ENCODE measurements around the gene DAP. TPM values are rescaled to one million over a fixed set of nuclear protein-coding genes. Genes with fewer than 3 reads are reported as not detected.

Gene DAP
- total and polyA plus RNA-seq, 5 experiments from 2014 or later: 31.0 to 71.9 (median 42.7) TPM

DNA sequence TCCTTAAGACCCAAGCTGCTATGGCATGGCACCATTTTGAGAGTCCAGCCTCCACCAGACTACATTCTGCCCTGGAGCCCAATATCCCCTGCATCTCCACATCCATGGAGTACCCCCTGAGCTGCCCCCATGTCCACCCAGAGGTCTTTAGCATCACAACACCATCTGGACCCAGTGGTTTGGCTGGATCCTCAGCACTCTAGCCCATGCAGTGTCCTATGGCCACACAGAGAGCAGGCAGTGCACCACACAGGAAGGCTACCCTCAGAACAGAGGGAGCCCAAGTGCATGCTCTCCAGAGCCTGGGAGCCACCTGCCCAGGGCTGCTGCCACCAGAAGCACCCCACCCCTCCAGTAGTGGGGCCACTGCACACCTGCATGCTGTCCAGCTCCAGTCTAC is 18.6 kb upstream of the DAP start:
- Mint-ChIP-seq H3K36me3 (no peaks in the 10 kb centered on the region), H3K27ac (no peak overlapping the region), H3K4me1 (no peaks in the 10 kb centered on the region), H3K9me3 (peaks cover 0 to 7% (median 0%) of the 10 kb centered on the region in 9 donors), H3K27me3 (peaks cover 0 to 4% (median 0%) of the 10 kb centered on the region in 5 donors), H3K4me3 (no peak overlapping the region)
- DNase-seq: no peak
- POLR2A ChIA-PET: no interaction called here
- no peak for ATAC-seq

DNA sequence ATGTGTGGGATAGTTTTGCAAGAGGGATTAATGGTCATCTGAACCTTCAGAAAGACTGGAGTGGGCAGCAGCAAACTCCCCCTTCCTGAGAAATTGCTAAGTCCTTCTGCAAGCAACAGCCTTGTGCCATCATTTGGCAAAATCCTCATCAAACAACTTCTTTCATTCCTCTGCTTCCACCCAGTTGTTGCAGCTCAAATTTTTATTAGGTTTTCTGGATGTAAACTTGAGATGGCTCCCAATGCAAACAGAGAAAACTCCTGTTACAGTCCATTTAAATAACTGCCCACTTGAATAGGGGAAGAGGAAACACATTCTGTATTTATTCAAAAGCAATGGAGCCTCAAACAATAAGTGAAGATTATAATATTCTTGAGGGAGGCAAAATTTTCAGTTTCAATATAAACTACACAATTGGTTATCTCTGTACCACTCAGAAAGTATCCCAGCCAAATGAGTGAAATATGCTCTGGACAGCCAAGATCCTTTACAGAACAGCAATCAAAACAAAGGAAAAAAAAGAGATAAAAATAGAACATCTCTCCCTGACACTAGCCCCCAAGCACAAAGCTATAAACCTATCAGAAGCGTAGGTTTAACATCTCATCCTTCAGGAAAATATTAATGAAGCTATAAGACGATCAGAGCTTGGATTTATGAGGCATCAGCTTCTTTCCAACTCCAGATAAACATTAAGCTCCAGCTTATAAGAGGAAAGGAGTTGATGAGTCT is 17.3 kb upstream of the DAP start:
- Mint-ChIP-seq H3K4me1 (no peaks in the 10 kb centered on the region), H3K27me3 (peaks cover 0 to 4% (median 1%) of the 10 kb centered on the region in 5 donors), H3K9me3 (peaks cover 0 to 7% (median 0%) of the 10 kb centered on the region in 9 donors), H3K27ac (no peak overlapping the region), H3K4me3 (no peak overlapping the region), H3K36me3 (no peaks in the 10 kb centered on the region)
- POLR2A ChIA-PET: no interaction called here
- no peak for ATAC-seq
- DNase-seq: no peak

DNA sequence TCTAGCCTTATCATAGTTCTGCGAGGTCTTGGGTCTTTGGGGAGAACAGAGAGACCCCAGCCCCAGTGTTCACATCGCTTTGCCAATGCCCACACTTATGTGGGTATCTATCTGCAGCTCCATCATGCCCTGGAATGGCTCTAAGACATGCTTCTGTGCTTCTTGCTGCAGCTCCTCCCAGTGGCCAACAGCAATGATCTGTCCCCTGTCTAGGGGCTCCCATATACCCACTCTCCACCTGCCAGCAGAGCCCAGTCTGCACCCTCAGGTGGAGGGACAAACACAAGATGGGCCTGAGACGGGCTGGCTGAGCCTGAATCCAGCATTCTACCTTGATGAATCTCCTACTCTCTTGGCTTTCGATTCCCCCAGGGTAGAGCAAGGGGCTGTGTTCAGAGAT is 14.6 kb upstream of the DAP start:
- no peak for DNase-seq
- POLR2A ChIA-PET: no interaction called here
- Mint-ChIP-seq H3K27ac (no peak overlapping the region), H3K9me3 (peaks cover 0 to 7% (median 0%) of the 10 kb centered on the region in 9 donors), H3K27me3 (peaks cover 0 to 15% (median 2%) of the 10 kb centered on the region in 5 donors), H3K4me1 (no peaks in the 10 kb centered on the region), H3K4me3 (no peak overlapping the region), H3K36me3 (no peaks in the 10 kb centered on the region)
- ATAC-seq: peak in 1 of 2 donors; percentile 41

DNA sequence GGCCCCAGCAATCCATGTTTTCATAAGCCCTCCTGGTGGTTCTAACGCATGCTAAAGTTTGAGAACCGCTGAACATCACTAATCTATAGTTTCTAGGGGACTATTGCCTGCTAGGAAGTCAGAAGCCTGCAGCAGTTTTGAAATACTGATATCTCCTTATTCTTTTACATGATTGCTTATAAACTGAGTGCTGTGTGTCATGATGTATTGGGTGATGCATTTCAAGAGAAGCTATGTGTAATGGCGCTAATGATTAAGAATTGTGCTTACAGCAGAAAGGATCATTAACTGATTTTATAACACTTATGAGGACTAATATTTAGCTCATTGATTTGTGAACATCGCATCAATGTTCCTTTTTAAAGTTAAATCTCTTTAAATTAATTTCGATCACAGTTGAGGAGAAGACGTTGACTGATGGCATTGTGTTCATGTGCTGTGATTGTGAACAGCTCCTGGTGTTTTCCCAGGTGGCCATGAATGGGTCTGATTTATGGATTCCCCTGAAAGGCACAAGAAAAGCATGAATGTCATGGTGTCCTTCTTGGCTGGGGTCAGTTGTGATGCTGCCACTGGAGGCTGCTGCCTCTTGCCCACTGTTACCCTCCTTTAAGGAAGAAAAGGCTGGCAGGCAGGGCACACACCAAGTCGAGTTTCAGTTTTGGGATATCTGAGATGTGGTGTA is 12.0 kb upstream of the DAP start:
- ATAC-seq (no peak), DNase-seq (no peak)
- peaks cover 0 to 21% (median 2%) of the 10 kb centered on the region in 5 donors for H3K27me3 Mint-ChIP-seq
- H3K36me3 Mint-ChIP-seq: no peaks in the 10 kb centered on the region
- POLR2A ChIA-PET: no interaction called here
- no peaks in the 10 kb centered on the region for H3K4me1 Mint-ChIP-seq
- no peaks in the 10 kb centered on the region for H3K9me3 Mint-ChIP-seq
- no peak overlapping the region for H3K4me3 Mint-ChIP-seq
- H3K27ac Mint-ChIP-seq: no peak overlapping the region

DNA sequence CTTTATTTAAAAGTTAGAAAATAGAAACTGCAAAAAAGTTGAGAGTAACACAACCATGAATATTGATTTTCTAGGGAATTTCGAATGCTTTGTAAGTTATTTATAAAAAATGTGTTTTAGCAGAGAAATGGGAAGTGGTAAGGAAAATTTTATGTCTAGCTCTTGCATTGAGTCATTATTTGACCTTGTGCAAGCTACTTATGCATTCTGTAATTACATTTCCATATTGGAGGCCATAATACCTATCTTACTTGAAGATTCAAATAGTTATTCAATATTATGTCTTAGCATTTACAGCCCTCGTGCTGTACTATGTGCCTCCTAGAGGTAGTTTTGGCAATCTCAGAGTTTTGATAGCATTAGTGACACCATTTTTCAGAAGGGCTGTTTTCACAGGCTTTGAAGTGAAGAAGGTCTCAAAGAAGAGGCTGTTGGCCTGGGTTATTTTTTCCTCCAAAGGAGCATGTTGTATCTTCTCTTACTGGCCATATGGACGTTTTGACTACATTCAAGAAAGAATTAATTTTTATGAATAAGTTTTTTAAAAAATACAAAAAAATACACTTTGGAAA is 7.4 kb upstream of the DAP start:
- Mint-ChIP-seq H3K4me3 (no peak overlapping the region), H3K9me3 (no peaks in the 10 kb centered on the region), H3K4me1 (no peaks in the 10 kb centered on the region), H3K27me3 (peaks cover 0 to 21% (median 0%) of the 10 kb centered on the region in 5 donors), H3K27ac (no peak overlapping the region), H3K36me3 (no peaks in the 10 kb centered on the region)
- POLR2A ChIA-PET: no interaction called here
- ATAC-seq (no peak), DNase-seq (no peak)

DNA sequence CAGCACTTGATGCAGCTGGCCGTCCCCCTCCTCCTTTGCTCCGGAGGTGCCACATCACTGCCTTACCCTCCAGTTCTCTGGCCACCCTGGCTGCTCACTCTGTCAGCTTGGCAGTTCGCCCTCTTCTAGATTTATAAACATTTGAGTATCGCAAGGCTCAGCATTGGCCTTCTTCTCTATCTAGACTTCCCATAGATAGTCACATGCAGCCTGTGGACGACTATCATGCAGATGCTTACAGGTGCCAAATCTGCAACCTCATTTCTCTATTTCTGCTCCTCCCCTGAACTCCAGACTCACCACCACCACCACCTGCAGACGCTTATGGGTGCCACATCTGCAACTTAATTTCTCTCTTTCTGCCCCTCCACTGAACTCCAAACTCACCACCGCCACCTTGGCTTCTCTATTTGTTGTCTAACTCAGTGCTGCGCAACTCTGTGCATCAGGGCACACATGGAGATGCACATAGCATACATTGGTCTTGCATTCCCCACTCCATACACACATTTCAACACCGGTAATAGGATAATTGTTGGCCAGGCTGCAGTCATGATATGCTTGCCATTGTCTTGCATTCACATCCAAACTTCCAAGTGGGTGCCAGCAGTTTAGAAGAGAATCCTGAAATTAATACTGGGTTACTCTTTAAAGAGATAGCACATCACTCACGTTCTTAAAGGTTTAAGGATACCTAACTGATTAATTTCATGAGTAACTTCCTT is 1.9 kb upstream of the DAP start:
- H3K27me3 Mint-ChIP-seq: peaks cover 0 to 8% (median 0%) of the 10 kb centered on the region in 5 donors
- no peak for ATAC-seq
- H3K36me3 Mint-ChIP-seq: no peaks in the 10 kb centered on the region
- peaks cover 17 to 43% (median 42%) of the 10 kb centered on the region in 4 donors for H3K4me1 Mint-ChIP-seq
- H3K27ac Mint-ChIP-seq: peak overlapping the region in 9 of 10 donors; percentile 23 to 93 (median 74)
- POLR2A ChIA-PET: no interaction called here
- no peak for DNase-seq
- peak overlapping the region; percentile 75 to 91 (median 82) for H3K4me3 Mint-ChIP-seq
- H3K9me3 Mint-ChIP-seq: no peaks in the 10 kb centered on the region

DNA sequence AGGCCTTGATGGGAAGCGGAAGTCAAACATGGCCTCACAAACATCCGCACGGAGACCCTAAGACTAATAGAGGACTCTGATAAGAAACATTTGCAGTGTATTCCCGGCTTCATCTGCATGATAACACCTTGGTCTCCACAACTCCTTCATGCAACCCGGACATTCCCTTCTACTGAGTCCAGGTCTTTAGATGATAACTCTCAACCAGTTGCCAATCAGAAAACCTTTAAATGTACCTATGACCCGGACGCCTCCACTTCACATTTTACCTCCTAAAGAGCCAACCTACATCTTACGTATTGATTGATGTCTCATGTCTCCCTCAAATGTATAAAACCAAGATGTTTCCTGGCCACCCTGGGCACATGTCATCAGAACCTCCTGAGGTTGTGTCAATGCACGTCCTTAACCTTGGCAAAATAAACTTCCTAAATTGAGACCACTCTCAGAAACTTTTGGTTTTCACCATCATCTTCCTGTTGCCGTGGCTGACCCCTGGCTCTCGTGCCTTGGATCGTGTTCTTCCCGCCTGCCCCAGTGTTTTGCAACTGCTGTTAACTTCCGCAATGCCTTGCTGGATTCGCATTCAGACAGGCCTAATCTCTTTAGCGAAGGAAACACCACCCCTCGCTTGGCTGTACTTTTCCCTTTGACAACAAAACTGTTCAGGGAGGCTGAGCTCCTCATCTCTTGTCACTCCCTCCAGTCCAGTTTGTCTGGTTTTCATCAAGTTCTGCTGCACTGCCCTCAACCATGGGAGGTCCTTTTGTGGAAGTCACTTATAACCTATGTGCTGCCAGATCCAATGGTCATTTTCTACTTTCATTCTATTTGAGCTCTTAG is 1.1 kb upstream of the DAP start:
- DNase-seq (peak in 1 of 10 donors; percentile 6), ATAC-seq (no peak)
- peaks cover 21 to 50% (median 50%) of the 10 kb centered on the region in 4 donors for H3K4me1 Mint-ChIP-seq
- H3K27ac Mint-ChIP-seq: peak overlapping the region; percentile 61 to 95 (median 90)
- peak overlapping the region; percentile 75 to 91 (median 82) for H3K4me3 Mint-ChIP-seq
- no peaks in the 10 kb centered on the region for H3K9me3 Mint-ChIP-seq
- peaks cover 0 to 6% (median 0%) of the 10 kb centered on the region in 3 donors for H3K36me3 Mint-ChIP-seq
- POLR2A ChIA-PET: interaction anchor here (1.5 kb wide), 1 partner anchor 7 kb away, joined by 4 read pairs; no protein-coding TSS in a partner anchor
- peaks cover 0 to 8% (median 0%) of the 10 kb centered on the region in 5 donors for H3K27me3 Mint-ChIP-seq

DNA sequence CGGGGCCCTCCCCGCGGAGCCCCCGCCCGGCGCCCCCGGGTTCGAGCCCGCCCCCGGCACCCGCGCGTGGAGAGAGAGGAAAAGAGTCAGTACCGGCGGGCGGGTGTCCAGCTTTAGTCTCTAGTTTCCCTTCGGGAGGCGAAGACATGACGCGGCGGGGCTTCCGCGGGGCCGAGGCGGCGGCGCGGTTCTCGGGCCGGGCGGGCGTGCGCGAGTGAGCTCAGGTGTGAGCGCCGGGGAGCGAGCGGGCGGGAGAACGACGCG is 181 bp downstream of the DAP start:
- ATAC-seq: no peak
- peak overlapping the region in 3 of 10 donors; percentile 68 to 93 (median 84) for H3K27ac Mint-ChIP-seq
- H3K27me3 Mint-ChIP-seq: peaks cover 0 to 5% (median 0%) of the 10 kb centered on the region in 5 donors
- peaks cover 0 to 7% (median 0%) of the 10 kb centered on the region in 3 donors for H3K36me3 Mint-ChIP-seq
- no peak for DNase-seq
- POLR2A ChIA-PET: interaction anchor here (1.3 to 1.5 kb wide), 2 partner anchors 8 to 9 kb away, joined by 3 to 4 read pairs; no protein-coding TSS in a partner anchor
- H3K9me3 Mint-ChIP-seq: no peaks in the 10 kb centered on the region
- H3K4me3 Mint-ChIP-seq: peak overlapping the region in 8 of 10 donors; percentile 9 to 90 (median 69)
- peaks cover 25 to 63% (median 62%) of the 10 kb centered on the region in 4 donors for H3K4me1 Mint-ChIP-seq

DNA sequence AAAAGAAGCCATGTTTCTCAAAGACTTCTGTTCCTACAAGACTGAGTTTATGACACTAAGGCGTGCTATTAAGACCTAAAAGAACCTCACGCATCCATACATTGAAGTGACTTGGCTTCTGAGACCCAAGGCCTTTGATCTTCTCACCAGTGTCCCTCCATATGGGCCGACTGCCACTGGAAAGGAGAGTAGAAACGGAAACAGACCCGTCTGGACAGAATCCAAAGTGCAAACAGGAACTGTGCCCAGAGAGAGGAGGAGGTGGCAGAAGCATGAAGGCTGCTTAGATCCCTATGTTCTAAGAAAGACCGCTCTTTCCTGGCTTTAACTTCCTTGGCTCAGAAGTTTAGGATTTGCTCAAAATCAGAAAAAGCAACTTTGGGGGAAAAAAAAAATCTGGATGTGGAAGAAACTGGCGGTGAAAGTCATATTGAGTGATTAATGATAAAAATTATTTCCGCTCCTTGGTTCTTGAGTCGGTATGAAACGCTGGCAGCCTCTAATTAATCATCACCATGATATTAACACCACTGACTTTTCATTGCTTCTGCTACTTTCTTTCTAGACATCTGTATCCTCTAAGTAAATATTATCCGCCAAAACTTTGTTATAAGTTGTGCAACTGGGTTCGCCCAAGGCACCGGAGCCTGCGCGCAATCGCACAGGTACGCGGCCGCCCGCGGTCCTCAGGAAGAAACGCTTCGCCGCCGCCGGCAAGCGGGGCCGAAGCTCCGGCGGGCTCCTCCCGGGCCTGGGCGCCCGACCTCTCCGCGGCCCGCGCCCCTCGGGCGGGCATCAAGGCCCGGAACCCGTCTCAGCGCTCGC is 726 bp downstream of the DAP start:
- Mint-ChIP-seq H3K4me3 (peak overlapping the region; percentile 85 to 95 (median 92)), H3K36me3 (peaks cover 0 to 9% (median 0%) of the 10 kb centered on the region in 3 donors), H3K9me3 (no peaks in the 10 kb centered on the region), H3K4me1 (peaks cover 26 to 69% (median 67%) of the 10 kb centered on the region in 4 donors), H3K27me3 (no peaks in the 10 kb centered on the region), H3K27ac (peak overlapping the region; percentile 68 to 94 (median 86))
- DNase-seq (peak in 7 of 10 donors; percentile 4 to 48 (median 11)), ATAC-seq (peak; percentile 43 to 47)
- POLR2A ChIA-PET: interaction anchor here (1.3 to 1.5 kb wide), 2 partner anchors 8 to 9 kb away, joined by 3 to 4 read pairs; no protein-coding TSS in a partner anchor

DNA sequence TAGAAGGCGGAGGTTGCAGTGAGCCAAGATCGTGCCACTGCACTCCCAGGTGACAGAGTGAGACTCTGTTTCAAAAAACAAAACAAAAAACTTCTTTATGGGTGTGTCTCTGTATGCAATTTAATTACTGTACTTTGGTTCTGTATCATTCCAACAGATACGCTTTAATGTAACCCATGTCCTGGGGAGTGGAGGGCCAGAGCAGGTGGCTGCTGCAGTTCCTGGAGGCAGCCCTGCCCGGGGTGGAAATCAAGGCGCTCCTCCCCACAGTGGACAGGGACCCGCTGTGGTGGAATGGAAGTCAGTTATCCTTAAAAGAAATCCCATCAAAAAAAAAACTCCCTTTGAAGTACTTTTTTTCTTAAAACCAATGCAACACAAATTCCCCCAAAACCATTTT is 1.9 kb downstream of the DAP start:
- H3K9me3 Mint-ChIP-seq: no peaks in the 10 kb centered on the region
- no peak for DNase-seq
- peaks cover 0 to 17% (median 2%) of the 10 kb centered on the region in 3 donors for H3K36me3 Mint-ChIP-seq
- H3K4me3 Mint-ChIP-seq: peak overlapping the region; percentile 48 to 92 (median 68)
- no peaks in the 10 kb centered on the region for H3K27me3 Mint-ChIP-seq
- H3K27ac Mint-ChIP-seq: peak overlapping the region in 6 of 10 donors; percentile 11 to 83 (median 32)
- peaks cover 33 to 79% (median 71%) of the 10 kb centered on the region in 4 donors for H3K4me1 Mint-ChIP-seq
- no peak for ATAC-seq
- POLR2A ChIA-PET: no interaction called here

DNA sequence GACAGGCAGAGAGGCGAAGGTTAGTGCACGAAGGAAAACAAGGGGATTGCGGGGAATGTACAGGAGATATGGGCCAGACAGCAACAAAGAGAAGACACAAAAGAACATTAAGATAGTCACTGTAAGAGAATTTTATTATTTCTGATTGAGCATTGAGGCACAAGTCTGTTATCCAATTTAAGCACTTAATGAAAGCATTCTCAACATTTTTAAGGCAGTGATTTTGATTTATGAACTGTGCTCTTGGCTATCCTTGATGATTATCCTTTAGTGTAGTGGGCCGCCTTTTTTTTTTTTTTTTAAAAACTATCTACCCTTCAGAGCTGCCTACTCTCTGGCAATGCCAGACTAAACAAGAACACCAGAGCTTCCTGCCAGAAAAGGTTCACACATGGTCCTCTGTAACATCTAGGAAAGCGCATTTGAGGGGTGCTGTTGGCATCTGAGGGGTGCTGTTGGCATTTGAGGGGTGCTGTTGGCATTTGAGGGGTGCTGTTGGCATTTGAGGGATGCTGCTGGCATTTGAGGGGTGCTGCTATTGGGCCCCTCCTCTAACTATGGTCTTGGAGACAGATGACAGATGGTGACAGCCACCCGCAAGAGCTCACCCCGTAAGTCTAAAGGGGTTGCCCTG is 3.0 kb downstream of the DAP start:
- Mint-ChIP-seq H3K27ac (peak overlapping the region in 5 of 10 donors; percentile 28 to 76 (median 38)), H3K4me1 (peaks cover 38 to 88% (median 76%) of the 10 kb centered on the region in 4 donors), H3K4me3 (peak overlapping the region in 6 of 10 donors; percentile 1 to 67 (median 52))

More for the DNA sequence above, 3.0 kb downstream of the DAP start:
- H3K9me3 Mint-ChIP-seq: no peaks in the 10 kb centered on the region
- H3K27me3 Mint-ChIP-seq: no peaks in the 10 kb centered on the region
- POLR2A ChIA-PET: no interaction called here
- DNase-seq: no peak
- ATAC-seq: no peak
- peaks cover 0 to 26% (median 2%) of the 10 kb centered on the region in 3 donors for H3K36me3 Mint-ChIP-seq

All from naive thymus-derived CD8-positive, alpha-beta T cell (primary cell).